AG20443 (cell line): ENCODE results near the gene NDUFAF2.
"Not testable (repeated sequence)": the region's sequence is repeated elsewhere in the genome, so short reads cannot be mapped to it uniquely, and the experiment has no call there.

Source experiments
- DNase-seq: peaks from one replicate; pipeline ENCODE4 v3.0.0; 2012; ENCODE audit warnings: low spot score, mixed read lengths

Gene NDUFAF2

DNA sequence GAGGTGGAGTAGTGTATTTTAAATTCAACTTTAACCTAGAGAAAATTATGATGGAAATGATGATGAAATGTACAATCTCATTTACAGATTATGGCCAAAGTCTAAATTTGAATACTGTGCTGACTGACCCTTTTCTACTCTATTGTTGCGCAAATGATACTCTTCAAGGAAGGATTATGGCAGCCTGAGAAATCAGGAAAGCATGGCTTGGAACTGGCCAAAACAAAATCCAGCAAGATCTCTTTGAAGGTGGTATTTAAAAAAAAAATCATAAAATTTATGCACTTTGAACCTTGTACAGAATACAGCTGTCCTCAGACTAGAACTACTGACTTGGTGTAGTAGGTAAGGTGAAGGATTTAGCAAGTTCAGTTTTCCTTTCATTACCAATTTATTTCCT is 105.3 kb downstream of the NDUFAF2 start:
- DNase-seq, result no peak

DNA sequence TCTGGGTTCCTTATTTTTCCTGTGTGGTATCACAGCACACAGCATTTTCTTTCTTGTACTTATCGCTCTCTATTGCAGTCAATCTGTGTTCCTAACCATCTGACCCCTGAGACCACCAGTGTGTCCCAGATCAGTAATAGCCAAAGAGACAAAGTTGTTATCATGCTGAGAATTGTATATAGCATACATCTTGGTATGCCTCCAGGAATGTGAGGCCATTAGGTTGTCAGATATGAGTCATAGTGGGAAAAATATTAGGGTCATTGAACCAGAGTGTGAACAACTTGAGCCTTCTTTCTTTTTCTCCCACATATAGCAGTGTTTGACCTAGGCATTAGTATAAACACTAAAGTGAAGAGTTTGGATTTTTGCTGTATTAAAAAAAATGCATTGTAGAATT is 106.3 kb downstream of the NDUFAF2 start:
- no peak for DNase-seq

DNA sequence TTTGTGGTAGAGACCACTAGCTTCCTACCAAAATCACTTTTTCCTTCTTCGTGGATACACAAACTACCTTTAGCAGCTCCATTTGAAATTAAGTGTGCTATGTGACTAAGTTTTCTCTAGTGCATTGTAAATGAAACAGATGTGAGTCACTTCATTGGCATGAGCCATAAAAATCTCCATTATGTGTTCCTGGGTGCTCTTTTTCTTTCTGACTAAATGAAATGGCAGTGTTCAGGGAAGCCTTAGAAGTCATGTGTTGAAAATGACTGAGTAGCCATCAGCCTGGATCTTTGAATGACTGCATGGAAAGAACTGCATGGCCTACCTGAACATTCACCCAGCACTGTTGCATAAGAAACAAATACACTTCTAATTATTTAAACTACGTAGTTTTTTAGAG is 107.9 kb downstream of the NDUFAF2 start:
- DNase-seq, result peak; percentile 14

DNA sequence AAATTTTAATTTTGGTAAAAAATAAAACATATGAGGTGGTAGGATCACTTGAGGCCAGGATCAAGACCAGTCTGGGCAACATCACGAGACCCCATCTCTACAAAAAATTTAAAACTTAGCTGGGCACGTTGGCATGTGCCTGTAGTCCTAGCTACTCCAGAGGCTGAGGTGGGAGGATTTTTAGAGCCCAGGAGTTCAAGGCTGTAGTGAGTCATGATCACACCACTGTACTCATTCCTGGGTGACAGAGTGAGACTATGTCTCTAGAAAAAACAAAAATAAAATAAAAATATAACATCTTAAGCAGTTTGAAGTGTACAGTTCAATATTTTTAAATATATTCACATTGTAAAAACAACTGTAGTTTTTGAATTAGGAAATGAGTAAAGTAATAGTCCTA is 108.9 kb downstream of the NDUFAF2 start:
- DNase-seq, result no peak

DNA sequence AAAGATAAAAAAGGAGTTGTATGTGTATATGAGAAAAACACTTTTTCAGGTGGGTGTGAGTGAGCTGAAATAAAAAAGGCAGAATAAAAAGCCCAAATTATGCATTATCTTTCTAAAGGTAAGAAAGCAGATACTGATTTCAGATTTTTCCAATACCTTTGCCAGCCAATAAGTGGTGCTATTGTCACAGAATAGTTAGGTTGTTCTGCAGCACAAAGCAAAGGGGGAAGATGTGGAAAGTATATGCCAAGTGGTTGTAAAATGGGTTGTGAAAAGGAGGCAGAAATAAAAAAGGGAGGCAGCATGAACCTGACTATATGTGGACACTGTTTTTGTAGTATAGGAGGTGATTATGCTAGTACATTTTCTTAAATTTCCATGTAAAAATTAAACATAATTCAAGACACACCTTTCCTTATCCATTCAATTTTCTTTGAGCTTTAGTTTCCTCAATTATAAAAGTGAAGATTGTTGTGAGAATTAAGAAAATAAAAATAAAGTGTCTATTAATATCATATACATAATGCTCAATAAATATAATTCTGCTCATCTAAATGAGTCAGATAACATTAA is 110.5 kb downstream of the NDUFAF2 start:
- DNase-seq, result peak; percentile 37

DNA sequence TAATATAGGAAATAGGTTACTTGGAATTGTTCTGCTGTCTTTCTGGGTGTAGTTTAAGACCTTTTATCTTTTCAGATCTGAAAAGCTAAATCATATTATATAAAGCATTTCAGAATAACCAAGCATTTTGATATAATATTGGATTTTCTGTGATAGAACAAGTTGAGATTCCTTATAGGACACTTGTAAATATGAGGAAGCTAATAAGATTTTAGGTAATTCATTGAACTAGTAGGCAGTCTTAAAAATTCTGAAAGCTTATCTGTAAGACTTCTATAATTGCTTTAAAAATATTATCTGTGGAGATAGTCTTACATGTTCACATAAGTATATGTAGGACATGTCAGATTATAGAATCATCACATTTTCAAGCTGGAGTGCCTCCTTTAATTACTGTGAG is 114.5 kb downstream of the NDUFAF2 start:
- DNase-seq, result no peak

DNA sequence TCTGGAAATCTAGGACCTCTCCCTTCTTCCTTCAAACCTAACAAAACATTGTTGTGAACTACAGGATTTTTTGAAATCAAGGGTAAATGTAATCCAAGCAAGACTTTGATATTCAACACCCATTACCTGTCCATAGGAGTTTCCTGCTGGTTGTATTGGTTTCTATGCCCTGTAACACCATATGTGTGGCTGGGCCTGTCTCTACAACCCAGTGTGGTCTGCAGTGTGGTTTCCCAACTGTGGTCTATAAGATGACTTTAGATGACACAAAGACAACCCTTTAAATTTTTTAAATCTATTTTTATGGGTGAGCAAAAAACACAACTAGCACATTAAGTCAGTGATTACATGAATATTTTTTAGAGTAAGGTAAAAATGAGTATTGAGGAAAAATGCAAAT is 124.1 kb downstream of the NDUFAF2 start:
- no peak for DNase-seq

DNA sequence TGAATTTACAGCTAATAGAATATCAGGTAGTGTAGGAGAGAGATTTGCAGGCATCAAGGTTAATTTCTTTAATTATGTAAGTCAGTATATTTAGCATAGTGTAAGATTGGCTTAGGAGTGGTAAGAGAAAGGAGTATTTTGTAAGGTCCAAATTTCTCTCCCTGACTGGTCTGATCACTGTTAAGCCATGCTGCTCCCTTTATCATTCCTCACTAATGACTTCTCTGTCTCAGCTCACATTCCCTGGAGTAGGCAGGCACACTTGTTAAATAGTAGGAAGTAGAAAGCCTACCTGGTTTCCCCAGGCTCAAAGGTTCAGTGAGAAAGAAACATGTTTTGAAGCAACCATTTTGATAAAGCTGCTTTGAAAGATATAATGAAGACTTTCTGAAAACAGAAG is 126.5 kb downstream of the NDUFAF2 start:
- DNase-seq, result no peak

DNA sequence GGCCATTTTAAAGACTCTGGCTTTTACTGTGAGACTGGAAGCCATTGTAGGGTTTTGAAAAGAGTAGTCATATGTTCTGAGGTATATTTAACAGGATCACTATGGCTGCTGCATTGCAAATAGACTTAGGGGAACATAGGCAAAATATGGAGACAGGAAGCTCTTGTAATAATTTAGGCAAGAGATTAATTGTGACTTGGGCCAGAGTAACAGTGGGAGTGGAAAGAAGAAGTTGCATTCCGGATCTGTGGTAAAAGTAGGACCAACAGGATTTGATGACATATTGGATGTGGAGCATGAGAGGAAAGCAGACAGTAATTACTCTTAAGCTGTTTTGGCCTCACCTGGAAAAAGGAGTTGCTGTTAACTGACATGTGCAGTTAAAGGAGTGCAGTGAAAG is 131.6 kb downstream of the NDUFAF2 start:
- DNase-seq, result no peak

DNA sequence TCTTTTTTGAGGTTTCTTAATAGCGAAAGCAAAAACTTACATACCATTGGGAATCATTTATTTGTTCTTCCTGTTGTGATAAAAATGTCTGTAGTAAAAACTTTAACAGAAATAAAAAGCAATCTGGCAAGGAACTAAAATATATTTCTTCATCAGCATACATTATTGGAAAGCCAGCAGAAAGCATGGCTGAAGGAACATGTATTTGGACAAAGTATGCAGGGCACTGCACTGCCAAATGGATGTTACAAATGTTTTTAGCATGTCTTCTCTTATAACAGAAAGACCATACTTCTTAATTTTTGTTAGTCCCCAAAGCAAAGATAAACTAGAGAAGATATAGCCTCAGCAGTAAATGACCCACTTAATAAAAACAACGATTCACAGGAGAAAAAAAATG is 136.7 kb downstream of the NDUFAF2 start:
- DNase-seq, result no peak

DNA sequence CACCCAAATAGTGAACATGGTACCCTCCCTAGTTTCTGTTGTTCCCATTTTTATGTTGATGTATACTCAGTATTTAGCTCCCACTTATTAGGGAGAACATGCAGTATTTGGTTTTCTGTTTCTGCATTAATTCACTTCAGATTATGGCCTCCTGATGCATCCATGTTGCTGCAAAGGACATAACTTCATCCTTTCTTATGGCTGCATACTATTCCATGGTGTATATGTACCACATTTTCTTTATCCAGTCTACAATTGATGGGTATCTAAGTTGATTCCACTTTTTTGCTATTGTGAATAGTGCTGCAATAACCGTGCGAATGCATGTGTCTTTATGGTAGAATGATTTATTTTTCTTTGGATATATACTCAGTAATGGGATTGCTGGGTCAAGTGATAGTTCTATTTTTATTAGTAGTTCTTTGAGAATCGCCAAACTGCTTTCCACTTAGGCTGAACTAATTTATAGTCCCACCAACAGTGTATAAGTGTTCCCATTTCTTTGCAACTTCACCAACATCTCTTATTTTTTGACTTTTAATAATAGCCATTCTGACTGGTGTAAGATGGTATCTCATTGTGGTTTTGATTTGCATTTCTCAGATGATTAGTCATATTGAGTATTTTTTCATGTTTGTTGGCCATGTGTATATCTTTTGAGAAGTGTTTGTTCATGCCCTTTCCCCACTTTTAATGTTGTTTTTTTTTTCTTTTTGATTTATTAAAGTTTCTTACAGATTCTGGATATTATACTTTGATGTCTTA is 137.7 kb downstream of the NDUFAF2 start:
- DNase-seq, result no peak

DNA sequence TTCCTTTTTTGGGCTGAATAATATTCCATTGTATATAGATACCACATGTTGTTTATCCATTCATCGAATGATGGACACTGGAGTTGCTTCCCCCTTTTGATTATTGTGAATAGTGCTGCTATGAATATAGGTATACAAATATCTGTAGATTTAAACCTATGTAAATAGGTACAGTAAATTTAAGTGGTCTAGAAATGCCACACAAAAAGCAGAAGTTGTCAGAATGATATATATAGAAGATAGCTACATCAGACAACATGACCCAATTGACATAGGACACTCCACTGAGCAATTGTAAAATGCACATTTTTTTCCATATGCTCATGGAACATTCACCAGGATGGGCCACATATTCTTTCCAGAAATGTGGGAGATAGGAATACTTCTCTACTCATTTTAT is 139.7 kb downstream of the NDUFAF2 start:
- DNase-seq, result no peak

DNA sequence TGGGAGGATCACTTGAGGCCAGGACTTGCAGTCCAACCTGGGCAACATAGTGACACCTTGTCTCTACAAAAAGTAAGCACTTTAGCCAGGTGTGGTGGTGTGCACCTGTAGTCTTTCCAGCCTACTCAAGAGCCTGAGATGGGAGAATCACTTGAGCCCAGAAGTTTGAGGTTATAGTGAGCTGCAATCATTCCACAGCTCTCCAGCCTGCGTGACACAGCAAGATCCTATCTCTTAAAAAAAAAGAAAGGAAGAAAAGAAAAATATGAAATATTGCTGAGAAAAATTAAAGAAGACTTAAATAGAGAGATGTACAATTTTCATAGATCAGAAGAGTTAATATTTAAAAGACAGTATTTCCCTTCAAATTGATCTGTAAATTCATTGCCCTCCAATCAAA is 140.9 kb downstream of the NDUFAF2 start:
- DNase-seq, result no peak

DNA sequence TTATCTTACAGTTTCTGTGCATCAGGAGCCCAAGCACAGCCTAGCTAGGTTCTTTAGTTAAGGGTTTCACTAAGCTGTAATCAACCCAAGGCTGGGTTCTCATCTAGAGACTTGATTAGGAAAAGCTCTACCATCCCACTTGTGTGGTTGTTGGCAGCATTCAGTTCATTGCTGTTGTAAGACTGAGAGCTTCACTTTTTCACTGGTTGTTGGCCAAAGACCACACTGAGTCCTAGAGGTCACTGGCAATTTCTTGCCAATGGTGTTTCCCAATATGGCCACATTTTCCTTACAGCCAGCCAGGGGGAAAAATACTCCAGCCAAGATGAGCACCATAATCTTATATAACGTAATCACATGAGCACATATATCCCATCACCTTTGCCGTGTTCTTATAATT is 142.9 kb downstream of the NDUFAF2 start:
- DNase-seq, result no peak

DNA sequence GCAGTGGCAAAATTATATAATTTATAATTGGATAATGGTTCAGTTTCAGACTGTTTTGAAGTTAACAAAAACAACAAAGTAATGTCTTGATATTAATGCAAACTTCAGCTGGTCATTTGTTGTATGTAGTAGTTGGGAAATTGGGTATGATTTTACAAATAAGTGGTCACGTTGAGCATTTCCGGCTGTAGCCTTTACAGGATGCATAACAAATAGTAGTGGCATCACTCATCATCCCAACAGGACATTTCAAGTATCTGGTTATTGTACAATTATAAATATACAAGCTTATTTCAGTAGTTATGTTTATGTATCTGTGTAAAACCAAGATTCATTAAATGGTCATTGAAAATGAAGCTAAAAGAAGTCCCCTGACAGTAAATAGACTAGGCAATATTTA is 144.3 kb downstream of the NDUFAF2 start:
- no peak for DNase-seq

DNA sequence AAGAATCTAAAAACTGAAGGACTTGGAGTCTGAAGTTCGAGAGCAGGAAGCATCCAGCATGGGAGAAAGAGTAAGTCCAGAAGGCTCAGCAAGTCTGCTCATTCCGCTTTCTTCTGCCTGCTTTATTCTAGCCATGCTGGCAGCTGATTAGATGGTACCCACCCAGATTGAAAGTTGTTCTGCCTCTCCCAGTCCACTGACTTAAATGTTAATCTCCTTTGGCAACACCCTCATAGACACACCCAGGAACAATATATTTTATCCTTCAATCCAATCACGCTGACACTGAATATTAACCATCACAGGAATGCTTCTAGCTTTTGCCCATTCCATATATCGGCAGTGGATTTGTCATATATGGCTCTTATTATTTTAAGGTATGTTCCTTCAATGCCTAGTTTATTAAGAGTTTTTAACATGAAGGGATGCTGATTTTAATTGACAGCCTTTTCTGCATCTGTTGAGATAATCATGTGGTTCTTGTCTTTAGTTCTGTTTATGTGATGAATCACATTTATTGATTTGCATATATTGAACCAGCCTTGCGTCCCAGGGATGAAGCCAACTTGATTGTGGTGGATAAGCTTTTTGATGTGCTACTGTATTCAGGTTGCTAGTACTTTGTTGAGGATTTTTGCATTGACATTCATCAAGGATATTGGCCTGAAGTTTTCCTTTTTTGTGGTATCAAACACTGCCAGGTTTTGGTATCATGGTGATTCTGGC is 148.2 kb downstream of the NDUFAF2 start:
- not testable (repeated sequence) for DNase-seq

DNA sequence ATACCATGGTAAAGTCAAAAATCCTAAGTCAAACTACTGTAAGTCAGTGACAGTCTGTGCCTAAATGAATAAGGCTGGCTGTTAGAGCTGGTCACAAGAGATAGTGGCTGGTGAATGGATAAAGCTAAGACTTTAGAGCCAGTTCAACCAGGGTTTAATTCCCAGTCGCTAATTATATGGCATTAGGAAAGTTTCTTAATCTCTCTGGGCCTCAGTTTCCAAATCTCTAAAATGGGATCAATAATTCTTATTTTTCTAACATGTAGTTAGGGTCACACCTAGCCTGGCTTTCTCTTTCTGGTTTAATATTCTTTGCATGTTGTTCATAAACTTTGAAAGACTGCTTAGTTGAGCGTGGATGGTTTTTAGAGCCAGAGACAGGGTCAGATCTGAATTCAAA is 152.5 kb downstream of the NDUFAF2 start:
- no peak for DNase-seq

DNA sequence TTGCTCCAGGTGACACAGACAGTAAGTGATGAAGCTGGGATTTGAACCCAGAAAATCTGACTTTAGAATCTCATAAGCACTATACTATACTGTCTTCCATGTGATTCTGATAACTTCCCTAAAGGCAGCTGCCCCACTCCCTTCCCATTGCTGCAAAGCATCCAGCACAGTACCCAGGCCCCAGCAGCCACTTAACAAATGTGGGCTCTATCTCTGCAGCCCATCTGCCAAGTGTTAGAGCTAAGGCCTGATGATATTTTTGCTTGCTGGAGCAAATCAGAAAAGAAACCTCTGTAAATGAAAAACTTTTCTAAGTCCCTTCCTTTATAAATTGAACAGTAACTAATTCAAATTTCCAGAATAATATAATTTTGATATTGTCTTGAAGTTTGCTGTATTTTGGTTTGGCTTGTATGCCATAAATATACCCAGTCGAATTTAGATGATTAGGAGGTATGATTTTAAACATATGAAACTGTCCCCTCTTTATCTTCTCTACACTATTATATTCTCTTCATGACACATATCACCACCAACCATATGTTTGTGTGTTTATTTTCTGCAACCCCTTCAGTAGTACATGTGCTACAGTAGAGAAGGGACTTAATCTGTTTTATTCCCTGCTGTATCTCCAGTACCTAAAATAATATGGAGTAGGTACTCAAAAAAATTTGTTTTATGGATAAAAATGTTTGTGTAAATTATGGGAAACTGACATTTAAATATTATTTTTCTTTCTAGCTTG is 153.4 kb downstream of the NDUFAF2 start:
- DNase-seq, result no peak

DNA sequence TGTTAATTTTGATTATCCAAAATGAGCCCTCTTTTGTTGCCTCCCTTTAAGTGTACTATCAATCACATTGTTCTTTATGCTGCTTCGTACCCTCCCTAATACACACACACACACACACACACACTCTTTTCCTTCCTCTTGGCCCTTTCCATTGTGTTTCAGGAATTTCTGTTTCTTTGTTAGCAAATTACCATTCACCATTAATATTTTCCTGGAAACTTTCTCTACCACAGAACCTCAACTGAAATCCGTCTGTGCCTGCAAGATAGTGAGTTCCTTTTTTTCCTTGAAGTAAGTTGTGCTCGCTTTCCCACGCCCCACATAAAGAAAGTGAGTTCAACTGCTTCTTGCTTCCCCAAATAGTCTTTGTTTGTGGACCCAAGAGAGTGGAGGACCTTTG is 155.4 kb downstream of the NDUFAF2 start:
- DNase-seq, result no peak

DNA sequence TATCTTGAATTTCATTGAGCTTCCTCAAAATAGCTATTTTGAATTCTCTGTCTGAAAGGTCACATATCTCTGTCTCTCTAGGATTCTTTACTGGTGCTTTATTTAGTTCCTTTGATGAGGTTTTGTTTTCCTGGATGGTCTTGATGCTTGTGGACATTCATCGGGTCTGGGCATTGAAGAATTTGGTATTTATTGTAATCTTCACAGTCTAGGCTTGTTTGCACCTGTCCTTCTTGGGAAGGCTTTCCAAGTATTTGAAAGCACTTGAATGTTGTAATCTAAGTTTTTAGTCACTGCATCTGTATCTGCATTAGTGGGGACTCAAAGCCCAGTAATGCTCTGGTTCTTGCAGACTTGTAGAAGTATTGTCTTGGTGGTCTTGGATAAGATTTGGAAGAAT is 169.4 kb downstream of the NDUFAF2 start:
- DNase-seq, result no peak

DNA sequence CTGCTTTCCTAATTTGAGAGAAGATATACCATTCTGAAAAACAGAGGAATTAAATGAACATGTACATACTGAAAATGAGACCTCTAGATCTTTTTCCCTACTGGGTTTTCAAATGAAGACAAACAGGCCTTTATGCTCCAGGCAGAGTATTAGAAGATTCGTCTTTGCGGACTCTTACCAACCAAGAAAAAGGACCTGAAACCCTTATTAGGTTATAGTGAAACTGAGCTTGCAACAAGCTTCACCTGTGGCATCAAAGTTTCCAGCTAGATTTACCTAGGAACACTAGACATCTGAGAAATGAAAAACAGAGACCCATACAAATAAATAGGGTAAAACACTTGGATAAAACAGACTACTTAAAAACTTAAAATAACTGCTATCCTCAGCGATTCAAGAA is 171.0 kb downstream of the NDUFAF2 start:
- no peak for DNase-seq

DNA sequence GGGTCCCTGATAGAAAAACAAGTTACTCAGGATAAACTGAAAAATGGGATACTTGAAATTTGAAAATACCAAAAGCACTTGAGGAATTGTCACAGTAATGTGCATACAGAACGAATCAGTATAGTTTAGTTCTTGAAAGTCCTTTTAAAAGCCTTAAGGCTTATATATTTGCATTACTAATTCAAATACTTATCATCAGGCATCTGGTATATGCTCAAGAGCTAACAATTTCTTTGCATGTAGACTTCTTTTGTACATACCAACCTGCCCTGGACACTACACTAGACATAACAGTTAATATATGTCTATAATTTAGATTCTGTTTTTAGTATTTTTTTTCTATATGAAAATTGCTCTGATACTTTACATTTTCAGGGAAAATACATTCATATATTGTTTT is 174.1 kb downstream of the NDUFAF2 start:
- DNase-seq, result no peak

DNA sequence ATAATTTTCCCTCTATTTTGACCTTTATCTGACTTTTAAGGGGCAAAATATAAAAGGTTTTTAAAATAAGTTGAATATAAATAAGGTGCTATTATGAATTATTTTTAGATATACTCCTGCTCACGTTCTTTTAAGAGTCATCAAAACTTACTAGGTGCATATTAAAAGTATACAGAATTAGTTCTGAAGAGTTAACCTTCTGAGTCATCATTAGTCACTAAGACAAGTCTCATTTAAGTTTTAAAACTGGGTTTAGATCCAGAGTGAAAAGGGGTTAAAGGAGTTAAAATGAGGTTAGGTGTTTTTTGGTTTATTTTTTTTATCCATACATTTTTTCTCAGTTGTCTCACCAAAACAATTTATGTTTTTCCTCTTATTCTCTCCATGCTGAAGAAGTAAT is 175.5 kb downstream of the NDUFAF2 start:
- DNase-seq, result no peak
